ENCODE results near the gene MEGF9. TPM values are rescaled to one million over a fixed set of nuclear protein-coding genes. Genes with fewer than 3 reads are reported as not detected.

The MEGF9 gene
- 24.3 and 40.0 TPM in 2 replicates for total RNA-seq

GRCh38 chr9:120714088-120714845 lies at the start of gene MEGF9:
Gene MEGF9, minus strand, starts transcription at chr9:120714470. Its CDS starts 112 bp downstream, at chr9:120714358.

GRCh38 chr9:120580051-120580896 lies 134.0 kb downstream of the MEGF9 start, which contains the start of gene CDK5RAP2:
Gene CDK5RAP2, minus strand, starts transcription at chr9:120580167. Its CDS starts 189 bp downstream, at chr9:120579978.

Other genes starting within 250 kb of the MEGF9 start
- 35.3 and 35.5 TPM in 2 replicates for gene CDK5RAP2, start 134.3 kb downstream of the MEGF9 start, total RNA-seq
- 59.6 and 60.2 TPM in 2 replicates for gene FBXW2, start 78.9 kb upstream of the MEGF9 start, total RNA-seq
- 58.0 and 62.5 TPM in 2 replicates for gene PSMD5, start 128.5 kb upstream of the MEGF9 start, total RNA-seq
- 50.4 and 82.0 TPM in 2 replicates for gene PHF19, start 162.7 kb upstream of the MEGF9 start, total RNA-seq
- gene TRAF1, start 212.3 kb upstream of the MEGF9 start, total RNA-seq = 1.1 and 1.3 TPM in 2 replicates

Data from thoracic aorta endothelial cell (primary cell).